ENCODE data around the gene SLAMF9.

Gene SLAMF9

GRCh38 chr1:159983681-159984080 lies 29.6 kb upstream of the SLAMF9 start:
- DNase-seq (ENCODE audit: low spot score) (no peak), ATAC-seq (ENCODE audit: low read depth) (no peak)
- H3K27ac ChIP-seq (ENCODE audit: poor library complexity, severe bottlenecking) = no peak overlapping the region
- H3K4me1 ChIP-seq (ENCODE audit: insufficient read depth, poor library complexity, severe bottlenecking) = no peaks in the 10 kb centered on the region
- TF ChIP-seq CTCF (IDR thresholded peaks at IDR 0.05; ENCODE audit: poor library complexity, severe bottlenecking) = no peak
- H3K27me3 ChIP-seq (ENCODE audit: insufficient read depth, poor library complexity, severe bottlenecking) = no peaks in the 10 kb centered on the region
- H3K4me3 ChIP-seq (ENCODE audit: severe bottlenecking) = no peak overlapping the region
- no peaks in the 10 kb centered on the region for H3K9me3 ChIP-seq (ENCODE audit: severe bottlenecking)
- H3K36me3 ChIP-seq (ENCODE audit: low read depth) = no peaks in the 10 kb centered on the region

GRCh38 chr1:159982280-159982679 lies 28.2 kb upstream of the SLAMF9 start:
- no peak for ATAC-seq (ENCODE audit: low read depth)

DNA sequence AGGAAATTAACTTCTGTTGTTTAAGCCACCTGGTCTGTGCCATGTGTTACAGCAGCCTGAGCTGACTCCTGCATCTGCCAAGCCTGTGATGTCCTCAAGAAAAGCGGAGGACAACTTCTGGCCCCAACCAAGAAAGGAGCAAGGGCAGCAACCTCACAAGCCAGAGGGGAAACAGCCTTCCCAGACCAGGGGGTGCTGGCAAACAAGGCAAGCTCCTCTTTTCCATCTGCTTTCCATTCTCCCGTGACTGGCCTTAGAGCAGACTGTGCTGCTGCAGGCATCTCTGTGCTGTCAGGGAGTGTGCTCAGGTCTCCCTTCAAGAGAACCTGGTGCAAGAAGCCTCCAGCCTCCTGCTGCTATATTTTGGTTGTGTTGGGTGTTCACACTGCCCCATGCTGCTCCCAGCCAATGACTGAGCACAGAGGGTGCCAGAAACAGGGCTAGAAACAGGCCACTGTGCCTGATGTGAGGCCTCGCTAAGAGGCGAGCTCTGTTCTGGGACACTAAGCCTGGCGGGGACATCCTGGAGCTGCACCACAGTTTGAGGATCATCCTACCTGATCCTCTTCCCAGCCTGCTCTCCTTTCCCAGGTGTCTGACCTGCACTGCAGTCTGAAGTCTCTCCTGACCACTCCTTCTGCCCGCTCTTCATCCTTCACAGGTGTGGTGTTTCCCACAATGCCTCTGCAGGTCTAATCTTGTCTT lies 27.5 kb upstream of the SLAMF9 start:
- Histone ChIP-seq H3K36me3 (ENCODE audit: low read depth) (no peaks in the 10 kb centered on the region), H3K4me1 (ENCODE audit: insufficient read depth, poor library complexity, severe bottlenecking) (no peaks in the 10 kb centered on the region), H3K27me3 (ENCODE audit: insufficient read depth, poor library complexity, severe bottlenecking) (no peaks in the 10 kb centered on the region), H3K4me3 (ENCODE audit: severe bottlenecking) (no peak overlapping the region), H3K27ac (ENCODE audit: poor library complexity, severe bottlenecking) (no peak overlapping the region), H3K9me3 (ENCODE audit: severe bottlenecking) (no peaks in the 10 kb centered on the region)
- no peak for TF ChIP-seq CTCF (IDR thresholded peaks at IDR 0.05; ENCODE audit: poor library complexity, severe bottlenecking)
- DNase-seq (ENCODE audit: low spot score) (no peak), ATAC-seq (ENCODE audit: low read depth) (no peak)

More at GRCh38 chr1:159982280-159982679, 28.2 kb upstream of the SLAMF9 start:
- no peaks in the 10 kb centered on the region for H3K27me3 ChIP-seq (ENCODE audit: insufficient read depth, poor library complexity, severe bottlenecking)
- no peak for TF ChIP-seq CTCF (IDR thresholded peaks at IDR 0.05; ENCODE audit: poor library complexity, severe bottlenecking)
- no peak for DNase-seq (ENCODE audit: low spot score)
- no peak overlapping the region for H3K27ac ChIP-seq (ENCODE audit: poor library complexity, severe bottlenecking)
- no peaks in the 10 kb centered on the region for H3K4me1 ChIP-seq (ENCODE audit: insufficient read depth, poor library complexity, severe bottlenecking)
- no peak overlapping the region for H3K4me3 ChIP-seq (ENCODE audit: severe bottlenecking)
- no peaks in the 10 kb centered on the region for H3K9me3 ChIP-seq (ENCODE audit: severe bottlenecking)
- H3K36me3 ChIP-seq (ENCODE audit: low read depth) = no peaks in the 10 kb centered on the region

DNA sequence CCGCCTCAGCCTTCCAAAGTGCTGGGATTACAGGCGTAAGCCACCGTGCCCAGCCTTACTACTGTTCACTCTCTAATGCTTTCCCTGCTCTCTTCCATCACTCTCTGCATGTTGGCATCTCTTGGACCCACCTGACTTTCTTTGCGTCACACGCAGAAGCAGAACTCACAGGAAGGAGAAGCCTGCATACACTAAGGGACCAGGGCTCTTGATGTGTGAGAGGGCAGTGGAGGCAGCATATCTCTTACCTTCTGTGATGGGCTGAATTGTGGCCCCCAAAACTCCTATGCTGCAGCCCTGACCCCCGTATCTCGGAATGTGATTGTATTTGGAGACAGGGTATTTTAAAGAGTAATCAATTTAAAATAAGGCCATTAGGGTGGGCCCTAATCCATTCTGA lies 26.7 kb upstream of the SLAMF9 start:
- ATAC-seq (ENCODE audit: low read depth) (no peak), DNase-seq (ENCODE audit: low spot score) (no peak)
- Histone ChIP-seq H3K4me1 (ENCODE audit: insufficient read depth, poor library complexity, severe bottlenecking) (no peaks in the 10 kb centered on the region), H3K4me3 (ENCODE audit: severe bottlenecking) (no peak overlapping the region), H3K27ac (ENCODE audit: poor library complexity, severe bottlenecking) (no peak overlapping the region), H3K36me3 (ENCODE audit: low read depth) (no peaks in the 10 kb centered on the region), H3K27me3 (ENCODE audit: insufficient read depth, poor library complexity, severe bottlenecking) (no peaks in the 10 kb centered on the region), H3K9me3 (ENCODE audit: severe bottlenecking) (no peaks in the 10 kb centered on the region)
- no peak for TF ChIP-seq CTCF (IDR thresholded peaks at IDR 0.05; ENCODE audit: poor library complexity, severe bottlenecking)

- no peaks in the 10 kb centered on the region for H3K4me1 ChIP-seq (ENCODE audit: insufficient read depth, poor library complexity, severe bottlenecking)
- H3K27ac ChIP-seq (ENCODE audit: poor library complexity, severe bottlenecking) = no peak overlapping the region
- no peaks in the 10 kb centered on the region for H3K36me3 ChIP-seq (ENCODE audit: low read depth)
- H3K4me3 ChIP-seq (ENCODE audit: severe bottlenecking) = no peak overlapping the region
- no peaks in the 10 kb centered on the region for H3K9me3 ChIP-seq (ENCODE audit: severe bottlenecking)
- DNase-seq (ENCODE audit: low spot score) (no peak), ATAC-seq (ENCODE audit: low read depth) (no peak)
- TF ChIP-seq CTCF (IDR thresholded peaks at IDR 0.05; ENCODE audit: poor library complexity, severe bottlenecking) = no peak
- no peaks in the 10 kb centered on the region for H3K27me3 ChIP-seq (ENCODE audit: insufficient read depth, poor library complexity, severe bottlenecking)
These were observed 26.0 kb upstream of the SLAMF9 start for GRCh38 chr1:159980076-159980475.
